ENCODE measurements around the gene PTPRN2.
"Not testable (repeated sequence)": the region's sequence is repeated elsewhere in the genome, so short reads cannot be mapped to it uniquely, and the experiment has no call there.

The PTPRN2 gene

DNA sequence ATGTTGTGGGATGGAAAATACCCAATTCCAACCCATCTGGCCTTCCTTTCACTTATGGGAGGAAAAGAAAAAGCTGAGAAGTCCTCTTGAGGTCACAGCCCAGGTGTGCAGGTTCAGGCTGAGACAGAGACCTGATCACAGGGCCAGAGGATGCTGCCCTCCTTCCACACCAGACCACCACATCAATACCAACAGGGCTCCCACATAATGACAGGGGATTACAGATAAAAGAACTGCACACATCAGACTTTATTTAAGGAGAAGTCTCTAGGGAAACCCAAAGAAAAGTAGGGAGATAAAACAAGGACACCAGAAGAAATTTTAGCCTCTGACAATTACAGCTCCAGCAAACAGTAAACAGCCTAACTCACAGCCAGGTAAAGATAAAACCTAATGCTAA is 548.4 kb downstream of the PTPRN2 start:
- TF ChIP-seq, protein P1, sequence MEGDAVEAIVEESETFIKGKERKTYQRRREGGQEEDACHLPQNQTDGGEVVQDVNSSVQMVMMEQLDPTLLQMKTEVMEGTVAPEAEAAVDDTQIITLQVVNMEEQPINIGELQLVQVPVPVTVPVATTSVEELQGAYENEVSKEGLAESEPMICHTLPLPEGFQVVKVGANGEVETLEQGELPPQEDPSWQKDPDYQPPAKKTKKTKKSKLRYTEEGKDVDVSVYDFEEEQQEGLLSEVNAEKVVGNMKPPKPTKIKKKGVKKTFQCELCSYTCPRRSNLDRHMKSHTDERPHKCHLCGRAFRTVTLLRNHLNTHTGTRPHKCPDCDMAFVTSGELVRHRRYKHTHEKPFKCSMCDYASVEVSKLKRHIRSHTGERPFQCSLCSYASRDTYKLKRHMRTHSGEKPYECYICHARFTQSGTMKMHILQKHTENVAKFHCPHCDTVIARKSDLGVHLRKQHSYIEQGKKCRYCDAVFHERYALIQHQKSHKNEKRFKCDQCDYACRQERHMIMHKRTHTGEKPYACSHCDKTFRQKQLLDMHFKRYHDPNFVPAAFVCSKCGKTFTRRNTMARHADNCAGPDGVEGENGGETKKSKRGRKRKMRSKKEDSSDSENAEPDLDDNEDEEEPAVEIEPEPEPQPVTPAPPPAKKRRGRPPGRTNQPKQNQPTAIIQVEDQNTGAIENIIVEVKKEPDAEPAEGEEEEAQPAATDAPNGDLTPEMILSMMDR (IDR thresholded peaks at IDR 0.05; ENCODE audit: low read depth, low read length): no peak
- no peak for DNase-seq (ENCODE audit: extremely low read depth, low read depth)

DNA sequence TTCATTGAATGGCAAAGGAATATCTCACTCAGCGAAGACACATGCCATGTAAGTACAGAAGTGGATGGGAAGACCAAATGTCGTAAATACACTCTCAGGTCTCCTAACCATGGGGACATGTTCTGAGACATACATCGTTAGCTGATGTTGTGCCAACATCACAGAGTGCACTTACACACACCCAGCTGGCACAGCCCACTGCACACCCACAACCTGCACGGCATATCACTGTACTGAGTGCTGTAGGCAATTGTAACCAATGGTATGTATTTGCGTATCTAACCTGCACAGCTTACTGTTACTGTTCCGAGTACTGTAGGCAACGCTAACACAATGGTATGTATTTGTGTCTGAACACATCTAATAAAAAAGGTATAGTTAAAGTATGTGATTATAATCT is 550.4 kb downstream of the PTPRN2 start:
- TF ChIP-seq, protein P1 (IDR thresholded peaks at IDR 0.05; ENCODE audit: low read depth, low read length): no peak
- DNase-seq (ENCODE audit: extremely low read depth, low read depth): no peak

DNA sequence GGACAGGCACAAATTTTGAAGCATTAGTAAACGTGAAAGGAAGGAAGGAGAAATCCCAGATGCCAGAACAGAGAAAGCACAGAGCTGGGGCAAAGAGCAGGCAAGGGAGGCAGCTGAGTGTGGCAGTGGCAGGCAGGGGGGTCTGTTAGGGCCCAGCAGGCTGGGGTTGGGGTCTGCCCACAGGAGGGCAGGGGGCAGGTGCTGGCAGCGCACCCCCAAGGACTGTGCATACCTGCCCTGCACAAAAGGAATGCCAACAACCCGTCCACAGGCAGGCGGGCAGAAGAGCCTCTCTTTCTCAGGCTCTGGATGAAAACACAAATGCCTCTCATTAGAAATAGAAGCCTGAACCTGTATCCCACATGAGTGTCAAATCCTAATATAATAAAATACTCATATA is 552.3 kb downstream of the PTPRN2 start:
- no peak for DNase-seq (ENCODE audit: extremely low read depth, low read depth)
- TF ChIP-seq, protein P1 (IDR thresholded peaks at IDR 0.05; ENCODE audit: low read depth, low read length): no peak

DNA sequence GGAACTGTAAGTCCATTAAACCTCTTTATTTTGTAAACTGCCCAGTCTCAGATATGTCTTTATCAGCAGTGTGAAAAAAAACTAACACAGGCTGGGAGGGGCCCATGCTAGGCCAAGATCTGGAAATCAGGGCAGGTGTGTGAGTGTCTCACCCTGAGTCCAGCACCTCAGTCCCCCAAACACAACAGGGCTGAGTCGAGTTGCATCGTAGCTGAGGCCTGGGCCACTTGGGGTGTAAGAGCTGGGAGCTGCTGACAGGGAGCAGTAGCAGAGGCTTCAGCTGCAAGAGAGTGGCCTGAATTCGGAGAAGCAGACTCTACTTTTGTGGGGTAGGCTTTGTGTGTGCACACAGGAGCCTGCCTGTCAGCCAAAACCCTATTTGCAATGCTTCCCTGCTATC is 553.1 kb downstream of the PTPRN2 start:
- TF ChIP-seq, protein P1 (IDR thresholded peaks at IDR 0.05; ENCODE audit: low read depth, low read length): no peak
- DNase-seq (ENCODE audit: extremely low read depth, low read depth): no peak

DNA sequence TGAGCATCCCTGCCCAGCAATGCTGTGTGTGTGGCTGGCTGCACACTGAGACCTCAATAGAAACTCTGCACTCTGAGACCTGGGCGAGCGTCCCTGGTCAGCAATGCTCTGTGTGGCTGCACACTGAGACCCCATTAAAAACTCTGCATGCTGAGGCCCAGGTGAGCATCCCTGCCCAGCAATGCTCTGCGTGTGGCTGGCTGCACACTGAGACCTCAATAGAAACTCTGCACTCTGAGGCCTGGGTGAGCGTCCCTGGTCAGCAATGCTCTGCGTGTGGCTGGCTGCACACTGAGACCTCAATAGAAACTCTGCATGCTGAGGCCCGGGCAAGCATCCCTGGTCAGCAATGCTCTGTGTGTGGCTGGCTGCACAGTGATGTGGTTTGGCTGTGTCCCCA is 553.7 kb downstream of the PTPRN2 start:
- DNase-seq (ENCODE audit: extremely low read depth, low read depth): not testable (repeated sequence)

DNA sequence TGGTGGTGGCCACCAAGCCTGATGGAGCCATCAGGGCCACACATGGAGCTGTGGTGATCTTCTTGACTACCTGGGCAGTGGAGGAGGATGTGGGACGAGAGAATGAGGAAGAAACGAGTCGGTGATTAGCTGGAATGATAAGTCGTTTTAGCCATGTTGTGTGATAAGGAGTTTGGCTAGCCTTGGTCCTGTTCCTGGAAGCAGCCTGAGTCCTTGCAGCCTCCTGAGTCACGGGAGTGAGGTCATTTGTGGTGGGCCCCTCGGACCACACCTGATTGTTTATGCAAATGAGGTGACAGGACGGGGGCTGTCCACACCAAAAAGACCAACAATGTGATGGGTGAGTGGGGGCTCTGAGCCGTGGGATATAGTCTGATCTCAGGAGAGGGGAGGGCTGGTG is 554.4 kb downstream of the PTPRN2 start:
- TF ChIP-seq, protein P1 (IDR thresholded peaks at IDR 0.05; ENCODE audit: low read depth, low read length): no peak

DNA sequence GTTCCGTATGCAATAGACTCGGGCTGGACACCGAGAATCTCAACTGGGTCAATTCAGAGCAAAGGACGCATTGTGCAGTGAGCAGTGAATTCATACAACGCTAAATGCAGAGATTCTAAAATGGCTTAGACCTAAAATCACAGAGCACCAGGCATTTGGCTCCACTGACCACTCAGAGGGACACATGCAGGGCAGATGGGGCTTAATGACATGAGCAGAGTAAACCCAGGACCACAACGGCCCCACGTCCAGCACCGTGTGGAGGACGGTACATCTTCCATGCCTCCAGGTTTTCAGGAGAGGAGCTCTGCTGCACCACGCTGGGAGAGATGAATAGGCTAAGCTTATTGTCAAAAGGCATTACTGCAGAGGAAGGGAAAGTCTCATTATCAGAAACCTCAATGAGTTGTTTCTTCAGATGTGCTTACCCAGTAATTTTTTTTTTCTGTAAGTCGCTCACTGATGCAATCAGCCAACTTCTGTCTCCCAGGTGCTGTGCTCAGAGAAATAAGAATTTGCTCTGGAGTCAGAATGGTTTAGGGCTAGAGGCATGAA is 555.0 kb downstream of the PTPRN2 start:
- DNase-seq (ENCODE audit: extremely low read depth, low read depth): no peak
- TF ChIP-seq, protein P1 (IDR thresholded peaks at IDR 0.05; ENCODE audit: low read depth, low read length): no peak

More for the DNA sequence above, 554.4 kb downstream of the PTPRN2 start:
- DNase-seq (ENCODE audit: extremely low read depth, low read depth): no peak

DNA sequence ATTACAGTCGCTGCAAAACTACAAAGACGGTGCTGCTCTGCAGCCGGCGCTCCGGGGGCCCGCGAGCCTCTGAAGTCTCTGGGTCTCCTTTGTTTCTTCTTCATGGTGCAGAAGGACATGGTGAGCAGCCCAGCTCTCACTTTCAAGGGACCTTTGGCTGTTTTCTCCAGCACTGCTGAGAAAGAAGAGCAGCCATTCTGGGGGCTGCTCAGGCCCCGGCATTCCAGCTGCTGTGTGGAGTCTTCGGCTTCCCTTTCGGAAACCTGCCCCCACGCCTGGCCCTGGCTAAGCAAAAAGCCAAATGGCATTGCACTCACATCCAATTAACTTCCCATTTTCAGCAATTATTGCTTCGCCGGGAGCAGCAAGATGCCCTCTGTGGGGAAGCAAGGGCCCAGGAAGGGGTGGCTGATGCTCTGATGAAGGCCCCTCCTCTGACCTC is 555.7 kb downstream of the PTPRN2 start:
- no peak for DNase-seq (ENCODE audit: extremely low read depth, low read depth)
- TF ChIP-seq, protein P1 (IDR thresholded peaks at IDR 0.05; ENCODE audit: low read depth, low read length): no peak

All from AG09319 (cell line).